Measurements from ENCODE around the gene DYNC2H1. TPM values are rescaled to one million over a fixed set of nuclear protein-coding genes. Genes with fewer than 3 reads are reported as not detected.

The DYNC2H1 gene
- total and polyA plus RNA-seq, 12 donors: 11.0 to 30.6 (median 18.9) TPM

DNA sequence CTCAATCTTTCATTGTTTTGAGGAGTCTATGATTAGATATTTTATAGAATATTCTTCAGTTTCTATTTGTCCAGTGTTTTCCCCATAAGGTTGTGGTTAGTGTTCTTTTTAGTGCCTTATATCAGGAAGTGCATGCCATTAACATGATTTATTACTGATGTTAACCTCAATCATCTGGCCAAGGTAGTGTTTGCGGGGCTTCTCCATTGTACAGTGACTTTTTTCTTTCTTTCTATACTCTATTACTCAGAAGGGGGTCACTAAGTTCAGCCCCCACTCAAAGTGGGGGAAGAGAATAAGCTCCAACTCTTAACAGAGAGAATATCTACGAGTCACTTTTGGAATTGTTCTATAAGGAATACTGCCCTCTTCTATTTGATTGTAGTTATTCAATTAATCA lies 415.8 kb downstream of the DYNC2H1 start:
- H3K27me3 ChIP-seq: no peaks in the 10 kb centered on the region
- TF ChIP-seq, protein P1, sequence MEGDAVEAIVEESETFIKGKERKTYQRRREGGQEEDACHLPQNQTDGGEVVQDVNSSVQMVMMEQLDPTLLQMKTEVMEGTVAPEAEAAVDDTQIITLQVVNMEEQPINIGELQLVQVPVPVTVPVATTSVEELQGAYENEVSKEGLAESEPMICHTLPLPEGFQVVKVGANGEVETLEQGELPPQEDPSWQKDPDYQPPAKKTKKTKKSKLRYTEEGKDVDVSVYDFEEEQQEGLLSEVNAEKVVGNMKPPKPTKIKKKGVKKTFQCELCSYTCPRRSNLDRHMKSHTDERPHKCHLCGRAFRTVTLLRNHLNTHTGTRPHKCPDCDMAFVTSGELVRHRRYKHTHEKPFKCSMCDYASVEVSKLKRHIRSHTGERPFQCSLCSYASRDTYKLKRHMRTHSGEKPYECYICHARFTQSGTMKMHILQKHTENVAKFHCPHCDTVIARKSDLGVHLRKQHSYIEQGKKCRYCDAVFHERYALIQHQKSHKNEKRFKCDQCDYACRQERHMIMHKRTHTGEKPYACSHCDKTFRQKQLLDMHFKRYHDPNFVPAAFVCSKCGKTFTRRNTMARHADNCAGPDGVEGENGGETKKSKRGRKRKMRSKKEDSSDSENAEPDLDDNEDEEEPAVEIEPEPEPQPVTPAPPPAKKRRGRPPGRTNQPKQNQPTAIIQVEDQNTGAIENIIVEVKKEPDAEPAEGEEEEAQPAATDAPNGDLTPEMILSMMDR (IDR thresholded peaks at IDR 0.05): no peak
- TF ChIP-seq POLR2A (IDR thresholded peaks at IDR 0.05): no peak
- H3K9me3 ChIP-seq (replicated peaks in 1 of 3): no peaks in the 10 kb centered on the region
- H3K4me3 ChIP-seq: no peak overlapping the region
- intact Hi-C loops (cut with DNase I): no loop called here
- no peak overlapping the region for H3K27ac ChIP-seq
- WGBS, 4 donors: 49 to 66% (median 60%) methylated on average over 2 of the region's 2 CpGs
- DNase-seq: no peak
- H3K4me1 ChIP-seq (replicated peaks in 1 of 2): peaks cover 0 to 10% of the 10 kb centered on the region in 2 donors
- no peaks in the 10 kb centered on the region for H3K36me3 ChIP-seq (replicated peaks in 1 of 2)

DNA sequence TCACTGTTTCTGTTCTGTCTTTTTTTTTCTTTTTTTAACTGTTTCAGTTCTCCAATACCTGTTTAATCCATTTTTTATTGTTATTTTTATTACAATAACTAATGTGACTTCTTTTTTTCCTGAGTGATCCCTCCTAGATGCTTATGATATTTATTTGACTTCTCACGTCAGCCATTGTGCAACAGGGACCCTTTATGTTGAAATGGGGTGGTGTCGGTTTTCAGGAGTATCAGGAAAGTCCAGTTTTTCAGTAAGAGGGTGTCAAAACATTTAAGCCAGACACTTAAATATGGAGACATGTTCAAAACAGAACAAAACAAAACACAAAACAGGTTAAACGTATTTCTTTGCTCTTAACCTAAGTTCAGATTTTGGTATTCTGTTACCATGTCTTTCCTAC lies 418.8 kb downstream of the DYNC2H1 start:
- no peaks in the 10 kb centered on the region for H3K9me3 ChIP-seq (replicated peaks in 1 of 3)
- 50 to 60% (median 56%) methylated on average over 3 of the region's 3 CpGs for WGBS, 4 donors
- H3K27me3 ChIP-seq: no peaks in the 10 kb centered on the region
- intact Hi-C loops (cut with DNase I): no loop called here
- no peak for TF ChIP-seq POLR2A (IDR thresholded peaks at IDR 0.05)
- TF ChIP-seq, protein P1 (IDR thresholded peaks at IDR 0.05): no peak
- peaks cover 0 to 10% of the 10 kb centered on the region in 2 donors for H3K4me1 ChIP-seq (replicated peaks in 1 of 2)
- no peak overlapping the region for H3K4me3 ChIP-seq
- no peak for DNase-seq
- H3K27ac ChIP-seq: no peak overlapping the region
- no peaks in the 10 kb centered on the region for H3K36me3 ChIP-seq (replicated peaks in 1 of 2)

DNA sequence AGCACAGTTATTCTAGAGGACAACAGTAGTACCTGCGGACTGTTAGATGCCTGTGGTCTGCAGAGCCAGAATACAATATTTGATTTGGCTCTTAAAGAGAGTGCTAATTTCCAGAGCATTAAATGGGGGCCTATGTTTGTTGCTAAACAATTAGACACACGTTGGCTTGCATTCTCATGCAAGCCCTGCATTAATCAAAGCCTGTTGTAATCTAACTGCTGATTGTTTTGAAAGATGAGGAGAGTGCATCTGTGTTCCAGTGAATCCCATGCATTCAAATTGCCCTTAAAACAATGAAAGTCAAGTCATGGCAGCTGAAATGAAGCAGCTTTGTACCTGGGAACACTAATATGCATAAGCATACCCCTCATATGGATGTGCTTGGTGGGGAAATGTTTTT lies 419.4 kb downstream of the DYNC2H1 start:
- Histone ChIP-seq H3K27ac (no peak overlapping the region), H3K36me3 (replicated peaks in 1 of 2) (no peaks in the 10 kb centered on the region), H3K4me1 (replicated peaks in 1 of 2) (peaks cover 0 to 10% of the 10 kb centered on the region in 2 donors), H3K27me3 (no peaks in the 10 kb centered on the region), H3K4me3 (no peak overlapping the region), H3K9me3 (replicated peaks in 1 of 3) (no peaks in the 10 kb centered on the region)
- 41 to 64% (median 52%) methylated on average over 2 of the region's 2 CpGs for WGBS, 4 donors
- no peak for TF ChIP-seq POLR2A (IDR thresholded peaks at IDR 0.05)
- TF ChIP-seq, protein P1 (IDR thresholded peaks at IDR 0.05): no peak
- DNase-seq: no peak
- intact Hi-C loops (cut with DNase I): no loop called here

DNA sequence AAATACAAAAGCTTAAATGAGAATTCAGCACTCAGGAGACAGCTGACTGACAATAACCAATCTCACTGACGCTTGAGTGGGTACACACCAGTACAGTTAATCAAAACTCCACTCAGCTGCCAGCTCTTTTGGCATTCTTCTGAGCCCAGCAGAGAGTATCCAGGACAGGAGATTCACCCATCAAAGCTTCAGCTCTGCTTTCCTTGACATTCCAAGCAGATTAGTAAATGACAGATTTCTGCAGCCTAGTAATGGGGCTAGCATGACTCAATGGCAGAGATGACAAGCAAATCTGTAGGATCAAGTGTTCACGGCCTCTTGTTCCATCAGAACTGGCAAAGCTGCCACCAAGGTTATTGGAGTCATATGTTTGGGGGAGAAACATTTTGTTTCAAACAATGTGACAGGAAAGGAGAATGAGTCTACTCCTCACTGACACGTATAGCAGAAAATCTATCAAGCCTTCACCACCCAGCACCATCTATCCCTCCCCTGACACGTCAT lies 420.0 kb downstream of the DYNC2H1 start:
- DNase-seq: peak in 6 of 7 donors; percentile 21 to 65 (median 56)
- intact Hi-C loops (cut with DNase I): no loop called here
- TF ChIP-seq, protein P1 (IDR thresholded peaks at IDR 0.05): no peak
- no peak for TF ChIP-seq POLR2A (IDR thresholded peaks at IDR 0.05)
- Histone ChIP-seq H3K36me3 (replicated peaks in 1 of 2) (no peaks in the 10 kb centered on the region), H3K9me3 (replicated peaks in 1 of 3) (no peaks in the 10 kb centered on the region), H3K4me1 (replicated peaks in 1 of 2) (peaks cover 0 to 10% of the 10 kb centered on the region in 2 donors), H3K4me3 (no peak overlapping the region), H3K27ac (peak overlapping the region in 1 of 5 donors; percentile 51), H3K27me3 (no peaks in the 10 kb centered on the region)
- WGBS, 4 donors: 27 to 42% (median 35%) methylated on average over 4 of the region's 4 CpGs

Small RNA genes within 50 kb of the gene (small RNA-seq; reads per million reads assigned to genes)
- 0 reads per million in 2 donors for gene AP003461.1

Other genes with a start within 250 kb of the DYNC2H1 start
- not detected for gene MMP12, start 234.4 kb upstream of the DYNC2H1 start, total RNA-seq
- gene MMP12, start 234.4 kb upstream of the DYNC2H1 start, polyA plus RNA-seq: not detected
- gene MMP13, start 153.7 kb upstream of the DYNC2H1 start, total RNA-seq: not detected
- gene MMP13, start 153.7 kb upstream of the DYNC2H1 start, polyA plus RNA-seq: not detected
- 10 to 100 TPM; 17.6 to 89.7 (median 27.5) TPM for gene DCUN1D5, start 17.3 kb upstream of the DYNC2H1 start, total RNA-seq
- gene DCUN1D5, start 17.3 kb upstream of the DYNC2H1 start, polyA plus RNA-seq: 10 to 100 TPM in 2 of 3 donors, 1 to 10 TPM in 1; 9.2 to 33.6 (median 11.7) TPM

Data from adrenal gland (tissue), 12 donors.